Stimulated activated CD8-positive, alpha-beta memory T cell treated with anti-CD3 and anti-CD28 coated beads, Interleukin-7, amount 100 ng/mL, for 48 hours (primary cell): ENCODE measurements around the gene MYH11.
"Not testable (repeated sequence)": the region's sequence is repeated elsewhere in the genome, so short reads cannot be mapped to it uniquely, and the experiment has no call there.

ENCODE experiments used
- DNase-seq, 2 donors: peaks; one replicate each; pipeline ENCODE4 v3.0.0-alpha.2; 2020; ENCODE audit warnings: low read depth in 1 of 2; ENCODE audit errors: extremely low read depth in 1 of 2

The MYH11 gene

DNA sequence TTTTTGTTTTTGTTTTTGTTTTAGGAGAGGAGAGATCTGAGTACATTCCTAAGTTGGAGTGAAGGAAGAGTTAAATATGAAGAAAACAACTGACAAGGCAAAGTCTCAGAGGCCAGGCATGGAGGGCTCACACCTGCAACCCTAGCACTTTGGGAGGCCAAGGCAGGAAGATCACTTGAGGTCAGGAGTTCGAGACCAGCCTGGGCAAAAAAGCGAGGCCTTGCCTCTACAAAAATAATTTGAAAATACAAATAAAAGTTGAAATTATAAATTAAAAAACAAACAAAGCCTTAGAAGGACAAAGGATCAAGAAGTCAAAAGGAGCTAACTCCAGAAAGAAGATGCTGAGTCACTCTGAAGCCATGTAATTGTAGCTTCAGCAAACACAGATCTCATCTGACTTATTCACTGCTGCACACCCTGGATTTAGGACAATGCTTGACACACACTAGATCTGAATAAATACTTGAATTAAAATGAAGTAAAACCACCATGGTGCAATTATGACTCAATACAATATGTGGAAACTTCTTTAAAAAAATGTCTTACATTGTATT, 22.5 kb upstream of the MYH11 start:
- DNase-seq = no peak

DNA sequence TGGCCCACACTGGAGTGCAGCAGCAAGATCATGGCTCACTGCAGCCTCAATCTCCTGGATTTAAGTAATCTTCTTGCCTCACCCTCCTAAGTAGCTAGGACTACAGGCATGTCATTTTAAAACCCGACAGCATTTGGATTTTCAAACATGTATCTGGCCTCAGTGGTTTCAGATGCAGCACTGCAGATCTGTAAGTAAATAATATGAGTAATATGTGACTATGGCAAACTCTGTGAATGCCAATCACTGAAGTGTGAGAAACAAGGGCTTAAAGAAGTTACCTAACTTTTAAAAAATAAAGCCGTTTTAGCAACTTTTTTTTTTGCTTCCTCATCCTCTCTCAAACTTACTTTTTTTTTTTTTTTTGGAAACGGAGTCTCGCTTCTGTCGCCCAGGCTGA, 19.7 kb upstream of the MYH11 start:
- DNase-seq = no peak

DNA sequence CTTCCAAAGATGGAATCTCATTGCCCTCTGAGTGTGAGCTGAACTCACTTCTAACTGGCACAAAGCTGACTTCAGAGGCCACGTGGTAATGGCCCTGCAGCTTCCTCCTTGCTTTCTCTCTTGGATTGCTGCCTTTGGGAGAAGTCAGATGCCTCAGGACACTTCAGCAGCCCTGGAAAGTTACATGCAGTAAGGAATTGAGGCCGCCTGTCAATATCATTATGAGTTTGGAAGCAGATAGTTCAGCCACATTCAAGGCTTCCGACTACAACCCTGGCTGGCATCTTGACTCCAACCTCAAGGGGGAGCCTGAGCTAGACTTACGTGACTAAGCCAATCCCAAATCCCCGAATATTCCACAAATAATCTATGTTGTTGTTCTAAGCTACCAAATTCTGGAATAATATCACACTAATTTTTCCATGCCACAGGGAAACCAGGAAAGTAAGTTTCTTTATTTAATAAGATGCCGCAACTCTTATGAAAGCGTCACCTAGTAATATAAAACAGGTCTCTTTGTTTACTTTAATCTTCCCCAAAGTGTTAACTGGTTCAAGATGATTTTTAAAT, 18.0 kb upstream of the MYH11 start:
- no peak for DNase-seq

GRCh38 chr16:15873737-15874136, 16.9 kb upstream of the MYH11 start:
- DNase-seq = no peak

DNA sequence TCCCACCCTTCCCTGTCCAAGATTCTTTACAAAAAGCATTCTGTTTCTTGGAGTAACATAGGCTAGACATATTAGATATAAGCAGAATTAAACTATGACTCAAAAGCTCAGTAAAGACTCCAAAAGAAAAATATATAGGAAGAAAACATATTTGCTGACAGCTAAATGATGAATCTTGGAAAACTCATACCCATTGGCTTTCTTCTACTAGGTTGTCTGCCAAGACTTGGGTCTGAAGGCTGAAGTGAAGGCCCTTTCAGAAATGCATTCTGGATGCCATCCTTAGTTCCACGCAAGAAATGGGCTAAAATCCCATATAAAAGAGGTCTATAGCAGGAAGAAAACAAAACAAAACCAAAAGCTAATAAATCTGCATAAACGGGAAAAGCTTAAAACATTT, 16.5 kb upstream of the MYH11 start:
- no peak for DNase-seq

- DNase-seq = no peak
These were observed 13.2 kb upstream of the MYH11 start for GRCh38 chr16:15870011-15870410.

DNA sequence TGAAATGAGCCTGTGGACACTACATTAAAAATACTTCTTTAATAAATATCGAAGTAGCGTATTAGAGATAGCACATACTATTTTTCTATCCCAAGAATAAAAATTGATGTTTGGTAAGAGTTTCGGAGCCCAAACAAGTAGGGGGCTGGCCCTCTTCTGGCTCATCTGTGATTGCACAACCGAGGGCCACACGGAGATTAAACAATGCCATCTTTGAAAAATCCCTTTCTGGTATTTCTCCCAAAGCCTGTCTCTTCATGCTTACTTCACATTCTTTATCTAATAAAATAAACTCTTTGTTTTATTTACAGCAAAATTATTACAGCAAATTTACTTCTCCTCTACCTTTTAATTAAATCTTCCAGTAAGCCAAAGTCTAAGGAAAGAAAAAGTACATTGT, 9.6 kb upstream of the MYH11 start:
- no peak for DNase-seq

DNA sequence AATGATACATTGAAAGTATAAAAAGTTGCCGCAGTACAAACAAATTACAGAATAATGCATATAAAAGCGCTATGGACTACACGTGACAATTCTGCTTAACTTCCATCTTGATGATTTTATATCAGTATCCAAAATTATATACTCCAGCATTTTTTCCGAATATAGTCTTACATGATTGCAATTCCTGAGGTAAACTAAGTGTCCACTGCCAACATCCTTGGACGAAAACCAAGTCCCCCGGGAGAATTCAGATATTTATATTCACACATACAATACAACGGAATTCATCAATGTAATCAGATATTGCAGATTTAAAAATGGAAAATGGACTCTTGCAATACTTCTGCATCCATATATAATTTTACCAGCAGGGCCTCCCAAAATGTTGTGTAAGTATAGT, 8.9 kb upstream of the MYH11 start:
- no peak for DNase-seq

DNA sequence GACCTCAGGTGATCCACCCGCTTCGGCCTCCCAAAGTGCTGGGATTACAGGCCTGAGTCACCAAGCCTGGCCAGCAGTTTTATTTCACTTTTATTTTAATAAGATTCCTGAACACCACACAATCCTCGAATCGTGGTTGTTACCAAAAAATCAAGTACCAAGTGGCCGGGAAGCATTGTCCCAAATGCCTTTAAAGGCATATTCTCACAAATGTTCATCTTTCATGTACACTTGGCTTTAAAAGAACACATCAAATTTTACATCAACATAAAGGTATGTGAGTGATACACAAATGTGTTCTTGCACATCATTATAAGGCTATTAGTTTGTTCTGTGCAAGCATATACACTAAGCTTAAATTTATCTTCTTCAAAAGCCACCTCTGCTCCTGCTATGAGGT, 8.1 kb upstream of the MYH11 start:
- DNase-seq = no peak

GRCh38 chr16:15861996-15862395, 5.2 kb upstream of the MYH11 start:
- no peak for DNase-seq

GRCh38 chr16:15858921-15859668, 2.3 kb upstream of the MYH11 start:
- DNase-seq = no peak

DNA sequence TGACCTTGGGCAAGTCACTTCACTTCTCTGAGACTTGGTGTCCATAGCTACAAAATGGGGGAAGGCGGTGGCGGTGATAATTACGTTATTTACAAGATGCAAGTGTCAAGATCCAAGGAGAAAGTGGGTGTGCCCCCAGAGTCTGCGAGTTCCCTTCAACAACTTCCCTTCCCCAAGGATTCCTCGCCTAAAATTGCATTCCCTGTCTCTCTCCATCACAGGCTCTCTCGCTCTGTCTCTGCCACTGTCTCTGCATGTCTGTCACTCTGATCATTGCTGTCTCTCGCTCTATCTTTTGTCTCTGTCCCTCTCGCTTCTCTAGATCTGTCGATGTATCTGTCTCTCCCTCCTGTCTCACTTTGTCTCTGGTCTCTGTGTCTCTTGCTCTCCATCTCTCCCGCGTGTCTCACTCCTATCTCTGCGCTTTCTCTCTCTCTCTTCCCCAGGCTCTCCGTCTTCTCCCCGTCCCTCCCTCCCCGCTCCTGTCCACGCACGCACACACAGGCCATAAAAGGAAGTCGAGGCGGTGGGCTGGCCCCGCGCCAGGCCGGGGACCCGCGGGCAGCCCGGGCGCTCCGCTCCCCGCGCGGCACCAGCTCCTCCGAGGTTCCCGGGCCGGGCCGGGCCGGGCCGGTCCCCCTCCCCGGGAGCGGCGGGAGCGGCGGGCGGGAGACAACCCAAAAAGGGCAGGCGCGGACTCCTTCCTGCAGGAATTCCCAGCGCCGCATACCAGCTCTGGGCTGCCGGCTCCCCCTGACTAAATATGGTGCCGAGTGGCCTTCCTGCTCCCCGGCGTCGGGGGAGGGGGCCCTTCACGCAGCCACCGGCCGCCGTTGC, 1.1 kb upstream of the MYH11 start:
- no peak for DNase-seq

GRCh38 chr16:15856182-15856581, 646 bp downstream of the MYH11 start:
- no peak for DNase-seq

- no peak for DNase-seq
These were observed 1.2 kb downstream of the MYH11 start for GRCh38 chr16:15855704-15856003.

DNA sequence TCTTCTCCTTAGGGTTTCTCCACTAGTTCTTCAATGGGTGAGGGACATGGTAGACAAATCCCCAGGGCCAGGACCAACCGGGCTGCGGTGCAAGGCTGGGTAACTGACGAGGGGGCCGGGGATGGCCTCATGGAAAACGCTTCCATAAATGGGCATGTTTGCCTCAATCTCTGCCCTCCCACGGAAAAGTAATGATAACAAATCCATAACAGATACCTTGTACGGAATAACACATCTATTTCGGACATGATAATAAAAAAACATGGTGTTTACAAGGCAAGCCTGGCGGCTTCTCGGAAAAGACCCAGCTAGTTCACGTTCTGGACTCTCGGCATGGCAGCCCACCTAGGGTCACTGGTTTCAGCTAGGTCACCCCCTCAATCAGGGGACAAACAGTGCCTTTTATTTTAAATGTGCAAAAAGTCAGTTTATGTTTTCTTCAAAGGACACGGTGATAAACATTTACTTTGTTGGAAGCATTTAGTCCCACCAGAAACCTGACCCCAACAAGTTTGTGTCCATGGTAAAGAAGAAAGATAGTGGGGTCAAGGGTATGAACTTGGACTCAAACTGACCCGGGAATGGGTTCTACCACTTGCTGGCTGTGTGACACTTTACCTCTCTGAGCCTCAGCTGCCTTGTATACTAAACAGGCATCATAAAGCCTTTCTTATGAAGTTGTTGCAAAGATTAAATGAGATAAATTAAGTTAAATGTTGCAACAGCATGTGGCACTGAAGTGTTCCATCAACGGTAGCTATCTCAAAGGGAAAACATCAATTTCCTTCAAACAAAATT, 1.7 kb downstream of the MYH11 start:
- no peak for DNase-seq

DNA sequence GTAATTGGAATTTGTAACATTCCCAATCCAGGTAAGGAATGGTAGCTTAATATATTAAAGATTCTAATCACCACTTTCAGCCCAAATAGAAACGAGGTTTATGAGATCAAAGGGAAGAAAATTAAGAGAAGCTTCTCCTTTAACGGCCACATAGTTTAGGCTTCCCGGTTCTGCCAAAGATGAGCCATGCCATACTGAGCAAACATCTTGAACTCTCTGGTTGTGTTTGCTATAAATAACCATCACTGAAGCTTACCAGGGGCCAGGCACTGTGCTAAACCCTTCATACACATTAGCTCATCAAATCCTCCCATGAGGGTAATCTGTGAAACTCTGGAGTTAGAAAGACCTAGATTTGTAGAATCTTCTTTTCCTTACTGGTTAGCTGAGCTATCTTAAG, 2.8 kb downstream of the MYH11 start:
- DNase-seq = no peak

DNA sequence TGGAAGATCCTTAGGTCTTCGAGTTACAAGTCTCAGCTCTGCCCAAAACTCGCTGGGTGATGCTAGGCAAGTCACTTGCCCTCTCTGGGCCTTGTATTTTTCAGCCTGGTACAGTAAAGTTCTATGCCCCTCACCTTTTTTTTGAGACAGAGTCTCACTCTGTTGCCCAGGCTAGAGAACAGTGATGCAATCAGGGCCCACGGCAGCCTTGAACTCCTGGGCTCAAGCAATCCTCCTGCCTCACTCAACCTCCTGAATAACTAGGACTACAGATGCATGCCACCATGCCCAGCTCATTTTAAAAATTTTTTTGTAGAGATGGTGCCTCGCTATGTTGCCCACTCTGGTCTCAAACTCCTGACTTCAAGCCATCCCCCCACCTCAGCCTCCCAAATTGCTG, 3.8 kb downstream of the MYH11 start:
- no peak for DNase-seq

DNA sequence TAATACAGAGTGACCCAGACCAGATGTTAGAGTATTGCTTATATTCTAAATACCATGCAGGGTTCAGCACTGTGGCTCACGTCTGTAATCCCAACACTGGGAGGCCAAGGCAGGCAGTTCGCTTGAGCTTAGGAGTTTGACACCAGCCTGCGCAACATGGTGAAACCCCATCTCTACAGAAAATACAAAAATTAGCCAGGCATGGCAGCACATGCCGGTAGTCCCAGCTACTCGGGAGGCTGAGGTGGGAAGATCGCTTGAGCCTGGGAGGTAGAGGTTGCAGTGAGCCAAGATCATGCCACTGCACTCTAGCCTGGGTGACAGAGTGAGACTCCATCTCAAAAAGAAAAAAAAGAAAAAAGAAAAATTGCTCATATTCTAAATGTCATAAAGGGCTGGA, 6.3 kb downstream of the MYH11 start:
- not testable (repeated sequence) for DNase-seq

DNA sequence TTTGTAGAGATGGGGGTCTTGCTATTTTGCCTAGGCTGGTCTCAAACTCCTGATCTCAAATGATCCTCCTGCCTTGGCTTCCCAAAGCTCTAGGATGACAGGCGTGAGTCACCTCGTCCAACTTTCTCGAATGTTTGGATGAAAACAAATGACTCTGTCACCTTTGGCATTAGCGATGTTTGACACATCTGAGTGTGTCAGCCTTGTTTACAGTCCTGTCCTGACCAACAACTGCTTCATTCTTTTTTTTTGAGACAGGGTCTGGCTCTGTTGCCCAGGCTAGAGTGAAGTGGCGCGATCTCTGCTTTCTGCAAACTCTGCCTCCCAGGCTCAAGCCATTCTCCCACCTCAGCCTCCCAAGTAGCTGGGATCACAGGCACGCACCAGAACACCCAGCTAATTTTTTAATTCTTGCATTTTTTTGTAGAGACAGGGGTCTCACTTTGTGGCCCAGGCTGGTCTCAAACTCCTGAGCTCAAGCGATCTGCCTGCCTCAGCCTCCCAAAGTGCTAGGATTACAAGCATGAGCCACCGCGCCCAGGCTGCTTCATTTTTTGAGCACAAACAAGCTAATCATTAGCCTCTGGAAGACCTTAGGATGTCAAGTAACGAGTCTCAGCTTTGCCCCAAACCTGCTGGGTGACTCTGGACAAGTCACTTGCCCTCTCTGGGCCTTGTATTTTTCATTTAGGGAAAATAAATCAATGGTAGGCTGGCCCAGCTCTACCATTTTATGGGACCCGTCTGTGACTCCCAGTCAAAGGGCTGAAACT, 7.4 kb downstream of the MYH11 start:
- no peak for DNase-seq

DNA sequence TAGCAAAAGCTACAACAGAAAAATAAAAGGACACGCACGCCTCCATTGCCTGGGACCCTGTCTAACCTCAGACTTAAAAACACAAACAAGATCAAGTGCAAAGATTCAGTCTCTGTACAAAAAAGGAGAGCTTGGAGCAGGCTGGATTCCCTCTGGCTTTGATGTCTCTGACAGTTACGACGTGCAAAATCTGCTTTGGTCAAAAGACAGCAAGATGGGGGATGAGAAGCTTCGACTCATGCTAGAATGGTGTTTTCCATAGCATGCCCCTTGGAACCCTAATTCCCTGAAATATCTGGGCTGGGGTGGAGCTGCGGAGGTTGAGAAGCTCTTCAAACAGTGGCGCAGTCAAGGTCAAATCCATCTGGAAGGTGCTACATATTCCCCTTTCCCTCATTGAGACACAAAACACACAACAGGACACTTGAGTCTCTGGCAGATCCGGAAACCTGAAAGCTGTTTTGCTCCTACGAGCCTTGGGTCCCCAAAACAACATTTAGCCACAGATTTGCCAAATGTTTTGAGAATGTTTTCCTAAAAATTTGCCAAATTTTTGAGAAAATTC, 9.1 kb downstream of the MYH11 start:
- no peak for DNase-seq
